ENCODE data around the gene SYNPR.

DNA sequence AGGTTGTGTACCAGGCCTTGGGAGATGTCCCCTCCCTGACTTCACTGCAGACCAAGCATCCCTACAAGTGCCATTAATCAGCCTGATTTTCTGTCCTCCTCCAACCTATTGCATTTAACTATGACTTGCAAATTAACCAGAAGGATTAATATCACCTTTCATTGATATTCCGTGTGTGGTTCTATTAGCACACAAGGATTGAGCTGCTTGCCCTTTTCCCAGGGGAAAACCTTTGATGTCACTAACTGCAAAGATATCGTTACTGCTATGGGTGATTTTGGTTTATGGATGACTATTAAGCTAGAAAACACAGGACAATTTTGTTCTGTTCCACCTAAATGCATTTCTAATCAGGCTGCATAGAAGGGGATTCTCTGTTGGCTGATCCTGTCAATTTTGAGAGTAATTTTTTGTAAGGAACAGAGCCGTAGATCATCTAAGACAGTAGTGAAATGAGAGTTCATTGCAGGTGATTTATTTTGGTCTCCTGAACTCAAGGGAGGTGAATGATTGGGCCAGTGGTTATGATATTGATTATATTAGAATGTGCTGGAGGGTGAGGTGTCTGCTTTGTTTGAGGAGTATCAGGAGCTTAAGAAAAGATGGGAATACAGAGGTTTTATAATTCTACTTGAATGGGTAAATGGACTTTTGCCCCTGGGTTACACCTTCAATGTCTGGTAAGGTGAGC is 196.9 kb downstream of the SYNPR start:
- TF ChIP-seq, protein P1, sequence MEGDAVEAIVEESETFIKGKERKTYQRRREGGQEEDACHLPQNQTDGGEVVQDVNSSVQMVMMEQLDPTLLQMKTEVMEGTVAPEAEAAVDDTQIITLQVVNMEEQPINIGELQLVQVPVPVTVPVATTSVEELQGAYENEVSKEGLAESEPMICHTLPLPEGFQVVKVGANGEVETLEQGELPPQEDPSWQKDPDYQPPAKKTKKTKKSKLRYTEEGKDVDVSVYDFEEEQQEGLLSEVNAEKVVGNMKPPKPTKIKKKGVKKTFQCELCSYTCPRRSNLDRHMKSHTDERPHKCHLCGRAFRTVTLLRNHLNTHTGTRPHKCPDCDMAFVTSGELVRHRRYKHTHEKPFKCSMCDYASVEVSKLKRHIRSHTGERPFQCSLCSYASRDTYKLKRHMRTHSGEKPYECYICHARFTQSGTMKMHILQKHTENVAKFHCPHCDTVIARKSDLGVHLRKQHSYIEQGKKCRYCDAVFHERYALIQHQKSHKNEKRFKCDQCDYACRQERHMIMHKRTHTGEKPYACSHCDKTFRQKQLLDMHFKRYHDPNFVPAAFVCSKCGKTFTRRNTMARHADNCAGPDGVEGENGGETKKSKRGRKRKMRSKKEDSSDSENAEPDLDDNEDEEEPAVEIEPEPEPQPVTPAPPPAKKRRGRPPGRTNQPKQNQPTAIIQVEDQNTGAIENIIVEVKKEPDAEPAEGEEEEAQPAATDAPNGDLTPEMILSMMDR (conservative IDR thresholded peaks at IDR 0.05; ENCODE audit: low read depth, low read length): no peak
- TF ChIP-seq EZH2 (IDR thresholded peaks at IDR 0.05; ENCODE audit: borderline replicate concordance, low read depth, low read length, poor library complexity, severe bottlenecking): no peak

All from A673 (cell line).